ENCODE results near the gene YRDC.
"Not testable (repeated sequence)": the region's sequence is repeated elsewhere in the genome, so short reads cannot be mapped to it uniquely, and the experiment has no call there.

DNA sequence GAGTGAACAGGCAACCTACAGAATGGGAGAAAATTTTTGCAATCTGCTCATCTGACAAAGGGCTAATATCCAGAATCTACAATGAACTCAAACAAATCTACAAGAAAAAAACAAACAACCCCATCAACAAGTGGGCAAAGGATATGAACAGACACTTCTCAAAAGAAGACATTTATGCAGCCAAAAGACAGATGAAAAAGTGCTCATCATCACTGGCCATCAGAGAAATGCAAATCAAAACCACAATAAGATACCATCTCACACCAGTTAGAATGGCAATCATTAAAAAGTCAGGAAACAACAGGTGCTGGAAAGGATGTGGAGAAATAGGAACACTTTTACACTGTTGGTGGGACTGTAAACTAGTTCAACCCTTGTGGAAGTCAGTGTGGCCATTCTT lies 36.6 kb downstream of the YRDC start:
- TF ChIP-seq, protein P1, sequence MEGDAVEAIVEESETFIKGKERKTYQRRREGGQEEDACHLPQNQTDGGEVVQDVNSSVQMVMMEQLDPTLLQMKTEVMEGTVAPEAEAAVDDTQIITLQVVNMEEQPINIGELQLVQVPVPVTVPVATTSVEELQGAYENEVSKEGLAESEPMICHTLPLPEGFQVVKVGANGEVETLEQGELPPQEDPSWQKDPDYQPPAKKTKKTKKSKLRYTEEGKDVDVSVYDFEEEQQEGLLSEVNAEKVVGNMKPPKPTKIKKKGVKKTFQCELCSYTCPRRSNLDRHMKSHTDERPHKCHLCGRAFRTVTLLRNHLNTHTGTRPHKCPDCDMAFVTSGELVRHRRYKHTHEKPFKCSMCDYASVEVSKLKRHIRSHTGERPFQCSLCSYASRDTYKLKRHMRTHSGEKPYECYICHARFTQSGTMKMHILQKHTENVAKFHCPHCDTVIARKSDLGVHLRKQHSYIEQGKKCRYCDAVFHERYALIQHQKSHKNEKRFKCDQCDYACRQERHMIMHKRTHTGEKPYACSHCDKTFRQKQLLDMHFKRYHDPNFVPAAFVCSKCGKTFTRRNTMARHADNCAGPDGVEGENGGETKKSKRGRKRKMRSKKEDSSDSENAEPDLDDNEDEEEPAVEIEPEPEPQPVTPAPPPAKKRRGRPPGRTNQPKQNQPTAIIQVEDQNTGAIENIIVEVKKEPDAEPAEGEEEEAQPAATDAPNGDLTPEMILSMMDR (IDR thresholded peaks at IDR 0.05): not testable (repeated sequence)
- TF ChIP-seq POLR2A (IDR thresholded peaks at IDR 0.05; ENCODE audit: low read depth): not testable (repeated sequence)
